Neural progenitor cell (in vitro differentiated cells): ENCODE data around the gene PLOD1. TPM values are rescaled to one million over a fixed set of nuclear protein-coding genes. Genes with fewer than 3 reads are reported as not detected.
A peak's percentile ranks its signal among the peaks of the same experiment; 100 is the strongest.

Experiments
- DNase-seq: peaks from one replicate; pipeline ENCODE4 v3.0.0-alpha.2; 2016; ENCODE audit warnings: low spot score
- H2AFZ ChIP-seq: fragments of 200-600 bp; sonication (generic); replicated peaks from 2 replicates; pipeline ENCODE4 v1.6.1; 2016; ENCODE audit warnings: antibody characterized with exemption
- H3F3A ChIP-seq: fragments of 200-600 bp; sonication (generic); 2 replicates; pipeline ENCODE4 v1.6.1; 2016; ENCODE audit warnings: antibody characterized with exemption, low read depth
- H3K27ac ChIP-seq: fragments of 200-600 bp; sonication (generic); 2 replicates; pipeline ENCODE4 v1.5.1; 2016; ENCODE audit warnings: mild to moderate bottlenecking
- H3K27me3 ChIP-seq: fragments of 200-600 bp; sonication (generic); 2 replicates; pipeline ENCODE4 v1.6.1; 2016; ENCODE audit warnings: mild to moderate bottlenecking, moderate library complexity
- H3K36me3 ChIP-seq: fragments of 200-600 bp; sonication (generic); 2 replicates; pipeline ENCODE4 v1.5.1; 2016
- H3K4me1 ChIP-seq: fragments of 200-600 bp; sonication (generic); 2 replicates; pipeline ENCODE4 v1.6.1; 2016; ENCODE audit warnings: mixed run types
- H3K4me2 ChIP-seq: fragments of 200-600 bp; sonication (generic); 2 replicates; pipeline ENCODE4 v1.6.1; 2016
- H3K4me3 ChIP-seq: fragments of 200-600 bp; sonication (generic); 2 replicates; pipeline ENCODE4 v1.5.1; 2016
- H3K79me2 ChIP-seq: fragments of 200-600 bp; sonication (generic); 2 replicates; pipeline ENCODE4 v1.6.1; 2016; ENCODE audit warnings: low read depth
- H3K9ac ChIP-seq: fragments of 200-600 bp; sonication (generic); 2 replicates; pipeline ENCODE4 v1.6.1; 2016
- H3K9me3 ChIP-seq: fragments of 200-600 bp; sonication (generic); 2 replicates; pipeline ENCODE4 v1.5.1; 2016; ENCODE audit warnings: low read depth
- H4K20me1 ChIP-seq: fragments of 200-600 bp; sonication (generic); 2 replicates; pipeline ENCODE4 v1.6.1; 2016; ENCODE audit warnings: low read depth
- H3K27ac Mint-ChIP-seq: 3 replicates; pipeline ENCODE4 v1.8.0; 2021; ENCODE audit warnings: mixed read lengths
- H3K27me3 Mint-ChIP-seq: 2 replicates; pipeline ENCODE4 v1.8.0; 2022; ENCODE audit warnings: low read depth, mild to moderate bottlenecking, inconsistent platforms, moderate library complexity, mixed read lengths; ENCODE audit not compliant: insufficient read depth
- H3K36me3 Mint-ChIP-seq: 3 replicates; pipeline ENCODE4 v1.8.0; 2021; ENCODE audit warnings: mixed read lengths
- H3K4me1 Mint-ChIP-seq: 3 replicates; pipeline ENCODE4 v1.8.0; 2021; ENCODE audit warnings: mixed read lengths
- H3K4me3 Mint-ChIP-seq: 3 replicates; pipeline ENCODE4 v1.8.0; 2021; ENCODE audit warnings: mild to moderate bottlenecking, moderate library complexity, mixed read lengths
- H3K9me3 Mint-ChIP-seq: 3 replicates; pipeline ENCODE4 v1.8.0; 2020; ENCODE audit warnings: mixed read lengths
- EZH2 ChIP-seq: fragments of 200-600 bp; sonication (generic); IDR thresholded peaks from 2 replicates; pipeline ENCODE4 v1.6.1; 2017; ENCODE audit warnings: antibody characterized with exemption, mild to moderate bottlenecking, moderate library complexity
- EZH2phosphoT487 ChIP-seq: fragments of 200-600 bp; sonication (generic); IDR thresholded peaks from 2 replicates; pipeline ENCODE4 v1.6.1; 2017; ENCODE audit warnings: antibody characterized with exemption
- total RNA-seq: library from RNA; depleted of rRNA; stranded (reverse); fragments of >200 nt; gene quantifications from 2 replicates; pipeline ENCODE4 v1.2.3, GENCODE V29; 2015; ENCODE audit warnings: low replicate concordance
- TF ChIP-seq, protein P1 (sequence below): fragments of 200-600 bp; sonication (generic); IDR thresholded peaks from 2 replicates; pipeline ENCODE4 v1.5.1; 2017; ENCODE audit warnings: antibody characterized with exemption, mild to moderate bottlenecking

The PLOD1 gene
- total RNA-seq, 1 donor from 2014 or later, result 27.2 TPM

DNA sequence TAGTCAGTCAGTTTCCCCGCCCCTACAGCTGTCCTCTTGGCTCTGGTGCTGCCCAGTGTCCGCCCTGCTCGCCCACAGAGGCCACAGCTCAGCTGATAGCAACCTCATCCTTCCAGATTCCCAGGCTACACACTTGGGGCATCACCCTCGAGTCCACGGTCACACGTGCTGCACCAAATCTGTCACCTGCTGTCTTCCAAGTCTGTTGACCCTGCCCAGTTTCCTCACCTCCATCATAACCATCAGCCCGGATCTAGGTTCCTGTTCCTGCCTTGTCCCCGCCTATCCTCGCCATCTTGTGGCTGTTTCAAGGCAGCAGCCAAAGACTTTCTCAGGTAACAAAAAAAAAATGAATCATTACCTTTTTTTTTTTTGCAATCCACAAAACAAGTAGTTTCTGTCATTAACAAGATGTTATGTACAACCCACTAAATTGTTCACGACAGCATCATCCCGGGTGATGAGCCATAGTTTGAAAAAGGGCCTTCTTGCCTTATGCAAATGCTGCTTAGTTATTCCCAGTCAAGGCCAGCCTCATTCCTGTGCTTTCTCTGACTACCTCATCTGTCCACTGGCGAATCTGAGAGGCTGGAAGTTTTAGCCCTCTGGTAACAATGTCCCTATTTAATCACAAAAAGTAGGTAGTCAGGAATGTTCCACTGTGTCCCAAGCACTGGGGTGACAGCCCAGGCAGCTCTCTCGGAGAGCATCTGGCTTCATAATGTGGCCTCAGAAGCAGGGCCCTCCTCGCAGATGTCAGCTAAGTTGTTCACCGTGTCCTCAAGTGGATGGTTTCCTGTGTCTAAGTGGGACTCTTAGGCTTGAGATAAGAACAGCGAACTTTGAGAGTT, 79.8 kb downstream of the PLOD1 start:
- Histone ChIP-seq H3F3A (peaks cover 8% of the 10 kb centered on the region), H3K27me3 (no peaks in the 10 kb centered on the region), H4K20me1 (no peaks in the 10 kb centered on the region), H3K4me3 (no peak overlapping the region), H3K4me1 (no peaks in the 10 kb centered on the region), H3K4me2 (no peak overlapping the region), H3K27ac (no peak overlapping the region), H3K9me3 (no peaks in the 10 kb centered on the region), H3K9ac (no peak overlapping the region), H2AFZ (no peak overlapping the region), H3K79me2 (no peaks in the 10 kb centered on the region), H3K36me3 (no peaks in the 10 kb centered on the region)
- Mint-ChIP-seq H3K4me1 (peaks cover 10% of the 10 kb centered on the region), H3K9me3 (no peaks in the 10 kb centered on the region), H3K27ac (peak overlapping the region; percentile 23), H3K36me3 (peaks cover 16% of the 10 kb centered on the region), H3K27me3 (peaks cover 2% of the 10 kb centered on the region), H3K4me3 (no peak overlapping the region)
- DNase-seq, result no peak
- TF ChIP-seq, protein P1, sequence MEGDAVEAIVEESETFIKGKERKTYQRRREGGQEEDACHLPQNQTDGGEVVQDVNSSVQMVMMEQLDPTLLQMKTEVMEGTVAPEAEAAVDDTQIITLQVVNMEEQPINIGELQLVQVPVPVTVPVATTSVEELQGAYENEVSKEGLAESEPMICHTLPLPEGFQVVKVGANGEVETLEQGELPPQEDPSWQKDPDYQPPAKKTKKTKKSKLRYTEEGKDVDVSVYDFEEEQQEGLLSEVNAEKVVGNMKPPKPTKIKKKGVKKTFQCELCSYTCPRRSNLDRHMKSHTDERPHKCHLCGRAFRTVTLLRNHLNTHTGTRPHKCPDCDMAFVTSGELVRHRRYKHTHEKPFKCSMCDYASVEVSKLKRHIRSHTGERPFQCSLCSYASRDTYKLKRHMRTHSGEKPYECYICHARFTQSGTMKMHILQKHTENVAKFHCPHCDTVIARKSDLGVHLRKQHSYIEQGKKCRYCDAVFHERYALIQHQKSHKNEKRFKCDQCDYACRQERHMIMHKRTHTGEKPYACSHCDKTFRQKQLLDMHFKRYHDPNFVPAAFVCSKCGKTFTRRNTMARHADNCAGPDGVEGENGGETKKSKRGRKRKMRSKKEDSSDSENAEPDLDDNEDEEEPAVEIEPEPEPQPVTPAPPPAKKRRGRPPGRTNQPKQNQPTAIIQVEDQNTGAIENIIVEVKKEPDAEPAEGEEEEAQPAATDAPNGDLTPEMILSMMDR, result peak; percentile 24
- no peak for TF ChIP-seq EZH2

DNA sequence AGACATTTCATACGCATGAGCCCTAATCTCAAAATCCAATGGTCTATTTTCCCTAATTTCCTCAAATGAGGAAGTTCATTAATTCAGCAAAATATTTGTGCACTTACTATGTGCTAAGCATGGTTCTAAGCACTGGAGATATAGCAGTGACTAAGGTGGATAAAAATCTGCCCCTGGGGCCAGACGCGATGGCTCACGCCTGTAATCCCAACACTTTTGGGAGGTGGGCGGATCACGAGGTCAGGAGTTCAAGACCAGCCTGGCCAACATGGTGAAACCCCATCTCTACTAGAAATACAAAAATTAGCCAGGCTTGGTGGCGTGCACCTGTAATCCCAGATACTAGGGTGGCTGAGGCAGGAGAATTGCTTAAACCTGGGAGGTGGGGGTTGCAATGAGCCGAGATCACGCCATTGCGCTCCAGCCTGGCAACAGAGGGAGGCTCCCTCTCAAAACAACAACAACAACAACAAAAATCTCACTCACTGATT, 80.5 kb downstream of the PLOD1 start:
- no peak overlapping the region for H3K4me3 ChIP-seq
- no peak overlapping the region for H3K27ac ChIP-seq
- H3K4me3 Mint-ChIP-seq, result peak overlapping the region; percentile 16
- DNase-seq, result no peak
- no peak overlapping the region for H3K4me2 ChIP-seq
- peaks cover 12% of the 10 kb centered on the region for H3K36me3 Mint-ChIP-seq
- no peaks in the 10 kb centered on the region for H3K9me3 Mint-ChIP-seq
- peaks cover 2% of the 10 kb centered on the region for H3K27me3 Mint-ChIP-seq
- peak overlapping the region; percentile 20 for H3K27ac Mint-ChIP-seq
- H4K20me1 ChIP-seq, result no peaks in the 10 kb centered on the region
- H3K4me1 ChIP-seq, result no peaks in the 10 kb centered on the region
- H2AFZ ChIP-seq, result no peak overlapping the region
- H3K36me3 ChIP-seq, result no peaks in the 10 kb centered on the region
- H3F3A ChIP-seq, result peaks cover 15% of the 10 kb centered on the region
- no peak overlapping the region for H3K9ac ChIP-seq
- H3K9me3 ChIP-seq, result no peaks in the 10 kb centered on the region
- H3K79me2 ChIP-seq, result peaks cover 4% of the 10 kb centered on the region
- peaks cover 14% of the 10 kb centered on the region for H3K4me1 Mint-ChIP-seq
- TF ChIP-seq EZH2phosphoT487, result no peak
- TF ChIP-seq EZH2, result no peak
- TF ChIP-seq, protein P1, result no peak
- no peaks in the 10 kb centered on the region for H3K27me3 ChIP-seq

DNA sequence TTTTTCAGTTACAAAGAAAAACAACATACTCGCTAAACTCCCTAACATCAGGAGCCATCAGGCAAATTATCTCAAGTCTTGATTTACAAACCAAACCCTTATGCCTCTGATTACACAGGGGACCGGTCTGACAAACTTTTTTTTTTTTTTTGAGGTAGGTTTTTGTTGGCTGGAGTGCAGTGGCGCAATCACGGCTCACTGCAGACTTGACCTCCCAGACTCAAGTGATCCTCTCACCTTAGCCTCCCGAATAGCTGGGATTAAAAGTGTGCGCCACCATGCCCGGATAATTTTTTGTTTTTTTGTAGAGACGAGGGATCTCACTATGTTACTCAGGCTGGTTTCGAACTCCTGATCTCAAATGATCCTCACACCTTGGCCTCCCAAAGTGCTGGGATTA, 81.0 kb downstream of the PLOD1 start:
- TF ChIP-seq, protein P1, result no peak
- TF ChIP-seq EZH2phosphoT487 (no peak), EZH2 (no peak)
- Histone ChIP-seq H3K27ac (no peak overlapping the region), H3K79me2 (peaks cover 9% of the 10 kb centered on the region), H3K9ac (no peak overlapping the region), H3K4me1 (no peaks in the 10 kb centered on the region), H3K9me3 (no peaks in the 10 kb centered on the region), H3K4me2 (no peak overlapping the region), H3F3A (peaks cover 17% of the 10 kb centered on the region), H2AFZ (no peak overlapping the region), H3K4me3 (no peak overlapping the region), H3K36me3 (no peaks in the 10 kb centered on the region), H3K27me3 (no peaks in the 10 kb centered on the region), H4K20me1 (no peaks in the 10 kb centered on the region)
- Mint-ChIP-seq H3K4me1 (peaks cover 16% of the 10 kb centered on the region), H3K36me3 (peaks cover 8% of the 10 kb centered on the region), H3K4me3 (no peak overlapping the region), H3K27ac (no peak overlapping the region), H3K9me3 (no peaks in the 10 kb centered on the region), H3K27me3 (peaks cover 2% of the 10 kb centered on the region)
- DNase-seq, result no peak
